Esophagus squamous epithelium (tissue), 5 donors: Measurements from ENCODE around the gene CDC6. TPM values are rescaled to one million over a fixed set of nuclear protein-coding genes. Genes with fewer than 3 reads are reported as not detected.

Source experiments
- DNase-seq: peaks from one replicate; lab custom pipeline; 2025; lab: John Stamatoyannopoulos, UW
- H3K27ac ChIP-seq, 4 donors: fragments of 200-600 bp; sonication (generic); one replicate each; pipeline ENCODE4 v1.5.1; 2016 to 2019; ENCODE audit warnings: mild to moderate bottlenecking in 1 of 4
- H3K27me3 ChIP-seq, 4 donors: fragments of 200-600 bp; sonication (generic); 1 replicate in 3 of 4; 2 replicates in 1 of 4; pipeline versions ENCODE4 v1.5.1 to v1.6.0; 2017 to 2021; ENCODE audit warnings: antibody characterized with exemption in 1 of 4
- H3K36me3 ChIP-seq, 3 donors: fragments of 200-600 bp; sonication (generic); one replicate each; pipeline ENCODE4 v1.5.1; 2016 to 2019
- H3K4me1 ChIP-seq, 3 donors: fragments of 200-600 bp; sonication (generic); one replicate each; pipeline ENCODE4 v1.5.1; 2017 to 2019
- H3K4me3 ChIP-seq, 4 donors: fragments of 200-600 bp; sonication (generic); 1 replicate in 3 of 4; 2 replicates in 1 of 4; pipeline ENCODE4 v1.5.1; 2016 to 2019; ENCODE audit warnings: mild to moderate bottlenecking in 2 of 4, moderate library complexity in 1 of 4
- H3K9me3 ChIP-seq, 3 donors: fragments of 200-600 bp; sonication (generic); one replicate each; pipeline ENCODE4 v1.5.1; 2016 to 2019
- CTCF ChIP-seq, 6 experiments: fragments of 450-650 bp in 4 of 6; fragments of 200-600 bp in 2 of 6; sonication (generic) in 2 of 6; IDR thresholded peaks; one replicate each; pipeline ENCODE4 v1.5.1; 2016 to 2019; ENCODE audit warnings: antibody characterized with exemption in 6 of 6, mild to moderate bottlenecking in 4 of 6, moderate library complexity in 4 of 6
- POLR2A ChIP-seq, 4 donors: fragments of 450-650 bp; IDR thresholded peaks; one replicate each; pipeline ENCODE4 v1.6.1; 2017; ENCODE audit warnings: antibody characterized with exemption in 4 of 4, mild to moderate bottlenecking in 4 of 4, moderate library complexity in 3 of 4
- WGBS, 2 donors: methylation state at CpG; one replicate each; pipeline ENCODE4 v1.1.5; 2018; 5-methylcytosine and 5-hydroxymethylcytosine counted together
- intact Hi-C: fragments of 100-400 bp; cut with DNase I; formaldehyde crosslinking; loops from one replicate; pipeline ENCODE4 v1.15.0; 2022
- total RNA-seq, 4 donors: library from RNA; depleted of rRNA; stranded (reverse); fragments of >200 nt; gene quantifications; one replicate each; pipeline ENCODE4 v1.1.0, GENCODE V29; 2016
- donor health status: DM: yes; HTN: yes; CAD: no.

CDC6 gene
- total RNA-seq, 4 donors from 2014 or later = 2.9 to 17.8 (median 9.8) TPM

DNA sequence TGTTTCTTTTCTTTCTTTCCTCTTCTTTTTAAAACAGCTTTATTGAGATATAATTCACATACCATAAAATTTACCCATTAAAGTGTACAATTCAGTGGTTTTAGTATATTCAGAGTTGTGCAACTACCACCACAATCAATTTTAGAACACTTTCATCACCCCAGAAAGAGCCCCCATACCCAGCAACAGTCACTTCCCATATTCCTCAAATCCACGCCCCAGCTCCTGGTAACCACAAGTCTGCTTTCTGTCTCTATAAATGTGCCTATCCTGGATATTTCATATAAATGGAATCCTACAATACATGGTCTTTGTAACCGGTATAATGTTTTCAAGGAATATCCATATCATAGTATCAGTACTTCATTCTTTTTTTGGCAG lies 40.7 kb downstream of the CDC6 start:
- Histone ChIP-seq H3K9me3 (no peaks in the 10 kb centered on the region), H3K27ac (peak overlapping the region in 3 of 4 donors; percentile 70 to 94 (median 91)), H3K27me3 (no peaks in the 10 kb centered on the region), H3K36me3 (peaks cover 0 to 11% (median 0%) of the 10 kb centered on the region in 3 donors), H3K4me3 (no peak overlapping the region), H3K4me1 (peaks cover 79 to 100% (median 95%) of the 10 kb centered on the region in 3 donors)
- intact Hi-C loops = no loop called here
- 78 to 94% methylated on average over 2 of the region's 2 CpGs for WGBS, 2 donors
- no peak for DNase-seq
- TF ChIP-seq CTCF (IDR thresholded peaks at IDR 0.05) (no peak), POLR2A (IDR thresholded peaks at IDR 0.05) (no peak)

DNA sequence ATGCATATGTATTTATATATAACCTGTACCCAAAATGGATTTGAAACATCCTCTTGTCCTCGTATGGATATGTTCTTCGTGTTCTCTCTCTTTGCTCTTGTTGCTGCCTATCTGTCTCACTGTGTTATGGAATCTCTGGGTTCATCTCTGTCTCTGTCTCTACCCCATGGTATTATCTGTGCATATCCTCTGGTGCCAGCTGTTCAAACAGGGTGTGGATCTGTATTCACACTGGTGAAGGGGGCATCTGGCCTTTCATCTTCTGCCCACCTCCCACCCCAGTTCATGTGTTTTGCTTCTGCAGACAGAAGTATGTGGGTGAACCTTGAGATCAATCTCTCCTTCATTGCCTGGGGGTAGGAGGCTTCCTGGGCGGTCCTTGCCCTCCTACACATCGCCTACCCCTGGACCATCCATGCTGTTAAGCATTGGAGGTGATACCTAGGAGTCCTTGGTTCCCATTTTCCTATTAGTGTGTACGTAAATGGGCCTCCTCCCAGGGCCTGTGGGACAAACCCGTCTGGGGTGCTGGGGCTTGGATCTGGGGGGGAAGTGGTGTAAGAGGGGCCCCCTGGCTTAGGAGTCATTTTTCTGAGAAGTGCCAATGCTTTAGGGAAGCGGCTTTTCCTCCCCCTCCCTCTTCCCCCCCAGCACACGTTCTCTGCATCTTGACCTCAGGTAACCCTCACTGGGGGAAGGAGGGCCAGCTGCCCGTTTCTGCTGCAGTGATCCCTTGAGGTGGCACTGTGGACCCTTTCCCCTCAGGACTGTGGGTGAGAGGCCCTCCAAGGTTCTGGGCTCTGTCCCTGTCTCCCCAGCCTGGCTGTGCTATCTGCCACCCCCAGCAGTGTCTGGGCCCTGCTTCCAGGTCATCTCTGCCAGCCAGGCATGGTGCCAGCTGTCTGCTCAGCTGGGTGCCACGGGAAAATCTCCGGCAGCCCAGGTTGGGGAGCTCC lies 42.4 kb downstream of the CDC6 start:
- Histone ChIP-seq H3K4me3 (no peak overlapping the region), H3K4me1 (peaks cover 78 to 100% (median 95%) of the 10 kb centered on the region in 3 donors), H3K9me3 (no peaks in the 10 kb centered on the region), H3K27me3 (no peaks in the 10 kb centered on the region), H3K27ac (peak overlapping the region; percentile 1 to 88 (median 76)), H3K36me3 (peaks cover 0 to 11% (median 0%) of the 10 kb centered on the region in 3 donors)
- intact Hi-C loops = no loop called here
- TF ChIP-seq CTCF (IDR thresholded peaks at IDR 0.05) (no peak), POLR2A (IDR thresholded peaks at IDR 0.05) (no peak)
- WGBS, 2 donors = 24 to 64% methylated on average over 3 to 11 of the region's 11 CpGs
- no peak for DNase-seq

- H3K36me3 ChIP-seq = peaks cover 0 to 11% (median 0%) of the 10 kb centered on the region in 3 donors
- peaks cover 71 to 100% (median 95%) of the 10 kb centered on the region in 3 donors for H3K4me1 ChIP-seq
- TF ChIP-seq CTCF (IDR thresholded peaks at IDR 0.05) (no peak), POLR2A (IDR thresholded peaks at IDR 0.05) (no peak)
- no peak for DNase-seq
- 70% methylated on average over 2 of the region's 10 CpGs; no CpG with 5 or more reads in 1 of the 2 donors for WGBS, 2 donors
- no peaks in the 10 kb centered on the region for H3K27me3 ChIP-seq
- H3K4me3 ChIP-seq = no peak overlapping the region
- no peaks in the 10 kb centered on the region for H3K9me3 ChIP-seq
- intact Hi-C loops = no loop called here
- peak overlapping the region; percentile 63 to 88 (median 76) for H3K27ac ChIP-seq
Measured at GRCh38 chr17:40330850-40331470, 43.3 kb downstream of the CDC6 start.

GRCh38 chr17:40331743-40332641 lies 44.3 kb downstream of the CDC6 start:
- peaks cover 0 to 11% (median 0%) of the 10 kb centered on the region in 3 donors for H3K36me3 ChIP-seq
- TF ChIP-seq CTCF (IDR thresholded peaks at IDR 0.05) (peak in 1 of 6 experiments; percentile 4), POLR2A (IDR thresholded peaks at IDR 0.05) (no peak)
- no peak for DNase-seq
- no peaks in the 10 kb centered on the region for H3K27me3 ChIP-seq
- intact Hi-C loops = no loop called here
- 16 to 21% methylated on average over 4 to 7 of the region's 22 CpGs for WGBS, 2 donors
- H3K27ac ChIP-seq = peak overlapping the region; percentile 63 to 88 (median 76)
- no peaks in the 10 kb centered on the region for H3K9me3 ChIP-seq
- peak overlapping the region in 1 of 4 donors; percentile 38 for H3K4me3 ChIP-seq
- peaks cover 61 to 100% (median 91%) of the 10 kb centered on the region in 3 donors for H3K4me1 ChIP-seq
